PC-9 (cell line): ENCODE data around the gene CDK5RAP2. TPM values are rescaled to one million over a fixed set of nuclear protein-coding genes. Genes with fewer than 3 reads are reported as not detected.

Experiments
- BruUV-seq: library from RNA; stranded (reverse); fragments of 400-500 nt; replicated peaks from 2 replicates; lab custom pipeline; 2021; lab: Mats Ljungman, UMichigan
- CTCF ChIA-PET: fragments of 300-600 bp; sonication (Branson Sonifier 250); formaldehyde crosslinking; loops from one replicate; lab custom pipeline; 2022; ENCODE audit warnings: antibody characterized with exemption; lab: Charles Lee
- POLR2A ChIA-PET: fragments of 300-600 bp; sonication (Branson Sonifier 250); formaldehyde crosslinking; loops from one replicate; lab custom pipeline; 2022; ENCODE audit warnings: antibody characterized with exemption; ENCODE audit not compliant: unreplicated experiment; lab: Charles Lee
- DNase-seq, 2 experiments: peaks; one replicate each; pipeline versions ENCODE4 v3.0.0 to v3.0.0-alpha.2; 2015 to 2022; ENCODE audit warnings: mixed read lengths in 1 of 2
- H2AFZ ChIP-seq: fragments of 200-600 bp; sonication (generic); 2 replicates; pipeline ENCODE4 v1.8.1; 2017; ENCODE audit warnings: antibody characterized with exemption
- H3F3A ChIP-seq: fragments of 200-600 bp; sonication (generic); 2 replicates; pipeline ENCODE4 v1.8.1; 2017; ENCODE audit warnings: antibody characterized with exemption, mild to moderate bottlenecking, low read depth; ENCODE audit not compliant: insufficient read depth
- H3K27ac ChIP-seq: fragments of 200-600 bp; sonication (generic); 2 replicates; pipeline ENCODE4 v1.6.1; 2016; ENCODE audit warnings: mixed run types
- H3K27me3 ChIP-seq: fragments of 200-600 bp; sonication (generic); 2 replicates; pipeline ENCODE4 v1.6.1; 2016; ENCODE audit warnings: low read depth, mixed run types; ENCODE audit not compliant: insufficient read depth
- H3K36me3 ChIP-seq: fragments of 200-600 bp; sonication (generic); 2 replicates; pipeline ENCODE4 v1.6.1; 2016; ENCODE audit warnings: low read depth, mixed run types
- H3K4me1 ChIP-seq: fragments of 200-600 bp; sonication (generic); replicated peaks from 2 replicates; pipeline ENCODE4 v1.6.1; 2016; ENCODE audit warnings: mixed run types; ENCODE audit not compliant: insufficient read depth
- H3K4me2 ChIP-seq: fragments of 200-600 bp; sonication (generic); 2 replicates; pipeline ENCODE4 v1.6.1; 2017; ENCODE audit warnings: mixed run types
- H3K4me3 ChIP-seq: fragments of 200-600 bp; sonication (generic); 2 replicates; pipeline ENCODE4 v1.6.1; 2016; ENCODE audit warnings: mixed run types
- H3K79me2 ChIP-seq: fragments of 200-600 bp; sonication (generic); 2 replicates; pipeline ENCODE4 v1.6.1; 2017; ENCODE audit warnings: low read depth, mixed run types
- H3K9me2 ChIP-seq: fragments of 200-600 bp; sonication (generic); 2 replicates; pipeline ENCODE4 v1.8.1; 2017; ENCODE audit warnings: mild to moderate bottlenecking; ENCODE audit not compliant: insufficient read depth
- H3K9me3 ChIP-seq: fragments of 200-600 bp; sonication (generic); 2 replicates; pipeline ENCODE4 v1.8.1; 2016; ENCODE audit warnings: low read depth; ENCODE audit not compliant: insufficient read depth
- H4K20me1 ChIP-seq: fragments of 200-600 bp; sonication (generic); 2 replicates; pipeline ENCODE4 v1.8.1; 2017; ENCODE audit not compliant: insufficient read depth
- EZH2 ChIP-seq: fragments of 200-600 bp; sonication (generic); IDR thresholded peaks from 2 replicates; pipeline ENCODE4 v1.8.0; 2017; ENCODE audit warnings: antibody characterized with exemption, low read depth
- intact Hi-C: fragments of 100-400 bp; cut with micrococcal nuclease; formaldehyde crosslinking; loops from one replicate; pipeline ENCODE4 v1.10.0; 2022; ENCODE audit not compliant: unreplicated experiment
- total RNA-seq: library from RNA; stranded (reverse); gene quantifications from 2 replicates; pipeline ENCODE4 v1.2.3, GENCODE V29; 2021
- TF ChIP-seq, protein P1 (sequence below): fragments of 200-600 bp; sonication (generic); conservative IDR thresholded peaks from 2 replicates; pipeline ENCODE4 v1.6.1; 2017; ENCODE audit warnings: mixed run types, antibody characterized with exemption, mild to moderate bottlenecking, moderate library complexity

CDK5RAP2 gene
- total RNA-seq, 1 experiment from 2014 or later: 113 TPM

DNA sequence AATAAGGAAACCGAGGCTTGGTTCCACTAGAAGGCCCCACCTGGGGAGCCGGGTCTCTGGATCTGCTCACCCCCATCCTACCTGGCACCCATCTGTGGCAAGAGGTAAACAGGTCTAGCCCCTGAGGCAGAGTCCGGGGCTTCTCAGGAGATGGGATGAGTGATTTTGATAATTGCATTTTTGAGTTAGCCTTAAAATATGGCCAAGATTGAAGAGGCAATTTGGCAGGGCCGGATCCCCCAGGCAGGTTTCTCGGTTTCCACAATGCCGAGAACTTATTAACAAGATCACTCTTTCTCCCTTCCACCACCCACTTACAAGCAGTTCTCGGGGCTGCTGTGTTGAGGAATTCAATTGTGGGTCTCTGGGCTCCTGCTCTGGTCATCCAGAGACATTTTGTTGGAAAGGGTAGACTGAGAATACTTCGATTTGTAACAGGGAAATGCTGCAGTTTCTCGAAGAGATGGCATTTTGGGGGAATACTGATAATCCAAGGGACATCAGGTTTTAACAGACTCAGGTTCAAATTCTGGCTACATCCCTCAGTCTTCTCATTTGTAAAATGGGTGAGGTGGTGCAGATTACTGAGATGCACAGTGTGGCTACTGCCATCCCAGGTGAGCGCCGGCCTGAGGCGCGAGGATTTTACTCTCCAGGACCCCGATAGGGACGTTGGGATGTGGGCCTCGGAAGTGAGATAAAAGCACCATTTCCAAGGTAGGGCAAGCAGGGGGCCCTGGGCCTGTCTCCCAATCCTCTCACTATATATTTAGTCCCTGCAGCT lies 194.2 kb downstream of the CDK5RAP2 start:
- CTCF ChIA-PET: no interaction called here
- POLR2A ChIA-PET: no interaction called here

DNA sequence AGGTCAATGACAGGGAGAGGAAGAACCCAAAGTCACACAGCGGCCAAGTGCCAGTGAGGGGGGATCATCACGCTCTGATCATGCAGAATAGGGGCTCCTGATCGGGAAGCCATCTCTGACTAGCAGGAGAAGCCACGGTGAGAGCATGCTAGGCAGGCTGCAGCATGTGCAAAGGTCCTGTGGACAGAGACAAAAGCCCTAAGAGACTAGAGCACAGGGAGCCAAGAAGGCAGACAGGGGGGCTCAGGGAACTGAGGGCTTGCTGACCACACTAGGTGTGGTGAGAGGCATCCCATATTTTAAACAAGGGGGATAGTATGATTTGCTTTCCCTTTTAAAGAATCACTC lies 195.1 kb downstream of the CDK5RAP2 start:
- Histone ChIP-seq H2AFZ (no peak overlapping the region), H3K9me2 (no peaks in the 10 kb centered on the region), H3K79me2 (no peaks in the 10 kb centered on the region), H3K4me3 (no peak overlapping the region), H3K9me3 (no peaks in the 10 kb centered on the region), H4K20me1 (no peaks in the 10 kb centered on the region), H3F3A (no peaks in the 10 kb centered on the region), H3K27ac (no peak overlapping the region), H3K4me1 (no peaks in the 10 kb centered on the region), H3K4me2 (no peak overlapping the region), H3K27me3 (no peaks in the 10 kb centered on the region), H3K36me3 (no peaks in the 10 kb centered on the region)
- ChIA-PET POLR2A (no interaction called here), CTCF (no interaction called here)
- no peak for DNase-seq
- no TSS peak for BruUV-seq
- intact Hi-C loops: no loop called here
- no peak for TF ChIP-seq EZH2
- TF ChIP-seq, protein P1, sequence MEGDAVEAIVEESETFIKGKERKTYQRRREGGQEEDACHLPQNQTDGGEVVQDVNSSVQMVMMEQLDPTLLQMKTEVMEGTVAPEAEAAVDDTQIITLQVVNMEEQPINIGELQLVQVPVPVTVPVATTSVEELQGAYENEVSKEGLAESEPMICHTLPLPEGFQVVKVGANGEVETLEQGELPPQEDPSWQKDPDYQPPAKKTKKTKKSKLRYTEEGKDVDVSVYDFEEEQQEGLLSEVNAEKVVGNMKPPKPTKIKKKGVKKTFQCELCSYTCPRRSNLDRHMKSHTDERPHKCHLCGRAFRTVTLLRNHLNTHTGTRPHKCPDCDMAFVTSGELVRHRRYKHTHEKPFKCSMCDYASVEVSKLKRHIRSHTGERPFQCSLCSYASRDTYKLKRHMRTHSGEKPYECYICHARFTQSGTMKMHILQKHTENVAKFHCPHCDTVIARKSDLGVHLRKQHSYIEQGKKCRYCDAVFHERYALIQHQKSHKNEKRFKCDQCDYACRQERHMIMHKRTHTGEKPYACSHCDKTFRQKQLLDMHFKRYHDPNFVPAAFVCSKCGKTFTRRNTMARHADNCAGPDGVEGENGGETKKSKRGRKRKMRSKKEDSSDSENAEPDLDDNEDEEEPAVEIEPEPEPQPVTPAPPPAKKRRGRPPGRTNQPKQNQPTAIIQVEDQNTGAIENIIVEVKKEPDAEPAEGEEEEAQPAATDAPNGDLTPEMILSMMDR: no peak

More for the DNA sequence above, 194.2 kb downstream of the CDK5RAP2 start:
- H3K4me2 ChIP-seq: no peak overlapping the region
- no peak overlapping the region for H3K4me3 ChIP-seq
- no peak overlapping the region for H3K27ac ChIP-seq
- no TSS peak for BruUV-seq
- H3K9me3 ChIP-seq: no peaks in the 10 kb centered on the region
- intact Hi-C loops: no loop called here
- no peak for DNase-seq
- H2AFZ ChIP-seq: no peak overlapping the region
- H4K20me1 ChIP-seq: no peaks in the 10 kb centered on the region
- TF ChIP-seq, protein P1: no peak
- no peak for TF ChIP-seq EZH2
- H3K4me1 ChIP-seq: no peaks in the 10 kb centered on the region
- H3K9me2 ChIP-seq: no peaks in the 10 kb centered on the region
- H3K79me2 ChIP-seq: no peaks in the 10 kb centered on the region
- no peaks in the 10 kb centered on the region for H3F3A ChIP-seq
- H3K36me3 ChIP-seq: no peaks in the 10 kb centered on the region
- no peaks in the 10 kb centered on the region for H3K27me3 ChIP-seq

DNA sequence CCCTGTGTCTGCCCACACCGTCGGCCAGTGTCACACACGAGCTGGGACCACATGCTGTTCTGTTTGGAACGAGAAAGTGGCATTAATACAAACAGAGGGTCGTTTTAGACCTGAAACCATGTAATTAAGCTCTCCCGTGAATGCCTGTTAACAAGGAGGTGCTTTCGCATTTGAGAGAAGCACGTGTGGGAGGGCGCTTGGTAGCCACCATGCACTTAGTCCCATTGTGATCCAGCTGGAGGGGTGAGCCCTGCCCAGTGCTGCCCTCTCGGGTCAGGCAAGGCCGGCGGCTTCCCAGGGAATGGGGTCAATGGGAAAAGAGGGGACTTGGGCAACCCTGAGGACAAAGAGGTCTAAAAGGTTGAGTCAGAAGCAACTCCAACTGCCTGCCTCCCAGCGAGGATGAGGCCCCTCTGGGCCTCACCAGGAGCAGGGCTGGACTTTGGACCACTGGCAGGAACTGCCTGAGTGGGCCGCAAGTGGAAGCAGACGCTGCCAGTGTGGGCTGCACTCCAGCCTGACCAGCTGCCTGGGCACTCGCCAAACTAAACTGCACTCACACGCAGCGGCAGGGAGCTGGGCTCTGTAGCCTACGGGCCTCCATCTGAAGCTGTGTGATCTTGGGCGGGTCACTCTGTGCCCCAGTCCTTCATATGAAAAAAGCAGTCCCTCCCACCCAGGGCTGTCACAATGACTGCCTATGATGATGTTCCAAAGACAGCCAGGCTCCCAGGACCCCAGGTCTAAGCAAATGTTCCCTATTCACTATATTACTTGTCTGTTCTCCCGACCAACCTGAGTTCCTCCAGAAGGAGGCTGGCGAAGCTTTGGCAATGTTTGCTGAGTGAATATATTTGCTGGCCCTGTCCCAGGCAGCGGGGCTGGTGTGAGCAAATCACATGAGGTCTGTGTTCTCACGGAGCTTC lies 195.7 kb downstream of the CDK5RAP2 start:
- no peaks in the 10 kb centered on the region for H3K9me3 ChIP-seq
- BruUV-seq: TSS peak; percentile 12

More for the DNA sequence above, 195.7 kb downstream of the CDK5RAP2 start:
- no peak for TF ChIP-seq EZH2
- TF ChIP-seq, protein P1: no peak
- Histone ChIP-seq H3K79me2 (no peaks in the 10 kb centered on the region), H4K20me1 (no peaks in the 10 kb centered on the region), H3K9me2 (no peaks in the 10 kb centered on the region), H3K36me3 (no peaks in the 10 kb centered on the region), H3K27me3 (no peaks in the 10 kb centered on the region), H3F3A (no peaks in the 10 kb centered on the region), H2AFZ (no peak overlapping the region), H3K27ac (no peak overlapping the region), H3K4me1 (no peaks in the 10 kb centered on the region), H3K4me2 (no peak overlapping the region), H3K4me3 (no peak overlapping the region)
- POLR2A ChIA-PET: no interaction called here
- intact Hi-C loops: no loop called here
- DNase-seq: no peak
- CTCF ChIA-PET: interaction anchor here (0.6 kb wide), 1 partner anchor 32 kb away, joined by 8 read pairs; no protein-coding TSS in a partner anchor
